H1 (cell line): ENCODE results near the gene TMA7B.

Experiments
- CTCF ChIP-seq, 3 experiments: IDR thresholded peaks; 1 replicate in 2 of 3; 2 replicates in 1 of 3; pipeline versions ENCODE4 v1.5.1 to v1.6.1; 2011; ENCODE audit warnings: low read length in 3 of 3, mild to moderate bottlenecking in 3 of 3, inconsistent platforms in 2 of 3, low read depth in 1 of 3, moderate library complexity in 1 of 3; ENCODE audit not compliant: insufficient read depth in 1 of 3; ENCODE audit errors: control extremely low read depth in 1 of 3
- POLR2A ChIP-seq, 2 experiments: IDR thresholded peaks; 1 replicate in 1 of 2; 2 replicates in 1 of 2; pipeline ENCODE4 v1.6.1; 2011; ENCODE audit warnings: low read depth in 2 of 2, low read length in 2 of 2, mild to moderate bottlenecking in 2 of 2; ENCODE audit errors: control extremely low read depth in 1 of 2
- POLR2AphosphoS5 ChIP-seq: IDR thresholded peaks from 2 replicates; pipeline ENCODE4 v1.6.1; 2011; ENCODE audit warnings: low read depth, low read length

GRCh38 chr22:39932166-39932565 lies 28.0 kb upstream of the TMA7B start:
- TF ChIP-seq CTCF (IDR thresholded peaks at IDR 0.05; ENCODE audit: control extremely low read depth in 1 of 3, insufficient read depth in 1 of 3, low read depth in 1 of 3, low read length in 3 of 3): no peak
- no peak for TF ChIP-seq POLR2AphosphoS5
- TF ChIP-seq POLR2A (IDR thresholded peaks at IDR 0.05; ENCODE audit: control extremely low read depth in 1 of 2, low read depth in 2 of 2, low read length in 2 of 2): no peak
